Measurements from ENCODE around the gene NUP214. TPM values are rescaled to one million over a fixed set of nuclear protein-coding genes. Genes with fewer than 3 reads are reported as not detected.

NUP214 gene
- total RNA-seq, 1 experiment from 2014 or later: 41.9 TPM

GRCh38 chr9:131218370-131218769 is 93.0 kb downstream of the NUP214 start:
- no peak overlapping the region for H3K4me3 ChIP-seq (ENCODE audit: low read length)
- H3K79me2 ChIP-seq (ENCODE audit: low read length): no peaks in the 10 kb centered on the region
- 0 out of 2 replicates have a peak, but pooled peaks cover 3% of the 10 kb centered on the region for H3K36me3 ChIP-seq (ENCODE audit: insufficient read depth, low read length)
- H3K4me2 ChIP-seq (ENCODE audit: low read depth, low read length, poor library complexity, severe bottlenecking): no peak overlapping the region
- no peaks in the 10 kb centered on the region for H3K27me3 ChIP-seq (ENCODE audit: low read length)
- no peak overlapping the region for H3K27ac ChIP-seq (ENCODE audit: low read length)
- H3K9ac ChIP-seq (ENCODE audit: low read length): no peak overlapping the region
- no peaks in the 10 kb centered on the region for H3K9me2 ChIP-seq (replicated peaks; ENCODE audit: insufficient read depth, low read length)
- H2AFZ ChIP-seq (ENCODE audit: low read length): no peak overlapping the region
- H3K9me3 ChIP-seq (ENCODE audit: low read length): no peaks in the 10 kb centered on the region
- no peaks in the 10 kb centered on the region for H3K4me1 ChIP-seq (ENCODE audit: low read length)
- no peaks in the 10 kb centered on the region for H4K20me1 ChIP-seq (ENCODE audit: insufficient read depth, low read depth, low read length)
- no peak for DNase-seq

DNA sequence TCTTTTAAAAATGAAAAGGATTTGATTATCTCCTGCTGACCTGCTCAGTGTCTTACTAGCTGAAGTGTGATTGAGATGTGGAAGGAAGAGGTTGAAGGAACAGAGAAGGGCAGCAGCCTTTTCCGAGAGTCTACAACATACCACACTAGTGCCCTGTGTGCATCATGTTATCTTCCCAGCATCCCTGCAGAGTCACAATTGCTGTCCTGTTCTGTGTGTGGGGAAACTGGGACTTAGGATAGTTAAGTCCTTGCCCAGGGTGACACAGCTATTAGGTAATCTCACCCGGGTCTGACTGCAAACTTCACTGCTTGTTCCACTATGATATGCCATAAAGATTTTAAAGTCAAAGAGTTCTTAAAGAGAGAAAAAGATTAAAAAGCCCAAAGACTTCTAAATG is 95.1 kb downstream of the NUP214 start:
- H4K20me1 ChIP-seq (ENCODE audit: insufficient read depth, low read depth, low read length): no peaks in the 10 kb centered on the region
- no peak overlapping the region for H3K27ac ChIP-seq (ENCODE audit: low read length)
- H3K9me2 ChIP-seq (replicated peaks; ENCODE audit: insufficient read depth, low read length): no peaks in the 10 kb centered on the region
- no peak for DNase-seq
- H3K36me3 ChIP-seq (ENCODE audit: insufficient read depth, low read length): 0 out of 2 replicates have a peak, but pooled peaks cover 3% of the 10 kb centered on the region
- no peak overlapping the region for H2AFZ ChIP-seq (ENCODE audit: low read length)
- no peak overlapping the region for H3K4me3 ChIP-seq (ENCODE audit: low read length)
- no peaks in the 10 kb centered on the region for H3K79me2 ChIP-seq (ENCODE audit: low read length)
- H3K4me2 ChIP-seq (ENCODE audit: low read depth, low read length, poor library complexity, severe bottlenecking): no peak overlapping the region
- no peak overlapping the region for H3K9ac ChIP-seq (ENCODE audit: low read length)
- no peaks in the 10 kb centered on the region for H3K9me3 ChIP-seq (ENCODE audit: low read length)
- H3K4me1 ChIP-seq (ENCODE audit: low read length): no peaks in the 10 kb centered on the region
- no peaks in the 10 kb centered on the region for H3K27me3 ChIP-seq (ENCODE audit: low read length)

DNA sequence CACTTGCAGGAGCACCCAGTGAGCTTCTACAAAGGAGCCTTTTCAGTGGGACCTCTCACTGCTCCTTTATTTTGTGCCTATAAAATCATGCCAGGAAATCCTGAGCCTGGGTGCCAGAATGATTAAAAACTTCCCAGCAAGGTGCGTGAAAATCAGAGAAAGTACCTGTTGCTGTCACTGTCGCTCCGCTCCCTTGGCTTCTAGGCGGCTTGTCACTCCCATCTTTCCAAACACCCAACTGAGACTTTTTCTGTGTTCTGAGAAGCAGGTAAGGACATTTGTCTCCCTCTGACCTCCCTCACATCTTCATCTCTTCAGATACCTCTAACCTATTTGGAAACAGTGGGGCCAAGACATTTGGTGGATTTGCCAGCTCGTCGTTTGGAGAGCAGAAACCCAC is 97.1 kb downstream of the NUP214 start:
- Histone ChIP-seq H3K4me3 (ENCODE audit: low read length) (no peak overlapping the region), H3K9me2 (replicated peaks; ENCODE audit: insufficient read depth, low read length) (no peaks in the 10 kb centered on the region), H3K9ac (ENCODE audit: low read length) (no peak overlapping the region), H2AFZ (ENCODE audit: low read length) (no peak overlapping the region), H3K79me2 (ENCODE audit: low read length) (0 out of 2 replicates have a peak, but pooled peaks cover under 1% of the 10 kb centered on the region), H3K4me2 (ENCODE audit: low read depth, low read length, poor library complexity, severe bottlenecking) (no peak overlapping the region), H4K20me1 (ENCODE audit: insufficient read depth, low read depth, low read length) (no peaks in the 10 kb centered on the region), H3K36me3 (ENCODE audit: insufficient read depth, low read length) (0 out of 2 replicates have a peak, but pooled peaks cover 7% of the 10 kb centered on the region), H3K27me3 (ENCODE audit: low read length) (no peaks in the 10 kb centered on the region), H3K9me3 (ENCODE audit: low read length) (no peaks in the 10 kb centered on the region), H3K27ac (ENCODE audit: low read length) (no peak overlapping the region), H3K4me1 (ENCODE audit: low read length) (no peaks in the 10 kb centered on the region)
- DNase-seq: no peak

DNA sequence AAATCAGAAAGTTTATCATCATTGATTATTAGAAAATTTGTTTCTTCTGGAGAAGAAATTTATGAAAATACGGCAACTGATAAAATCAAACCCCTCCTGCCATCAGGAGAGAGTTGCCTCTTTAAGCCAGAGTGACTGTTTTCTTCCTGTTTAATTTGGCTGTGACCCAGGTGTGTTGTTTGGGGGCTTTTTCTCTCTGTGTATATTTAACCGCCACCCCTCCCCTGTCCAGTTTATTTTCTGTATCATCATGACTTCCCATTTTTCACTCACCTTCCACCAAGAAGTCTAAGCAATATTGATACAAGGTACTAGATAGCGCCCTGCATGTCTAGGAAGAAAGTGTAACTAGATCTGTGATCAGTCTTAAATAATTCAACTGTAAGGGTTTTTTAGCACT is 100.8 kb downstream of the NUP214 start:
- H3K4me3 ChIP-seq (ENCODE audit: low read length): no peak overlapping the region
- H3K4me2 ChIP-seq (ENCODE audit: low read depth, low read length, poor library complexity, severe bottlenecking): no peak overlapping the region
- peaks cover 4% of the 10 kb centered on the region; the same call in 1 of the 2 replicates for H3K36me3 ChIP-seq (ENCODE audit: insufficient read depth, low read length)
- 0 out of 2 replicates have a peak, but pooled peaks cover 2% of the 10 kb centered on the region for H3K79me2 ChIP-seq (ENCODE audit: low read length)
- H3K4me1 ChIP-seq (ENCODE audit: low read length): no peaks in the 10 kb centered on the region
- H2AFZ ChIP-seq (ENCODE audit: low read length): no peak overlapping the region
- H3K9me2 ChIP-seq (replicated peaks; ENCODE audit: insufficient read depth, low read length): no peaks in the 10 kb centered on the region
- no peak overlapping the region for H3K27ac ChIP-seq (ENCODE audit: low read length)
- no peak for DNase-seq
- no peaks in the 10 kb centered on the region for H3K9me3 ChIP-seq (ENCODE audit: low read length)
- H3K9ac ChIP-seq (ENCODE audit: low read length): no peak overlapping the region
- no peaks in the 10 kb centered on the region for H3K27me3 ChIP-seq (ENCODE audit: low read length)
- H4K20me1 ChIP-seq (ENCODE audit: insufficient read depth, low read depth, low read length): no peaks in the 10 kb centered on the region

DNA sequence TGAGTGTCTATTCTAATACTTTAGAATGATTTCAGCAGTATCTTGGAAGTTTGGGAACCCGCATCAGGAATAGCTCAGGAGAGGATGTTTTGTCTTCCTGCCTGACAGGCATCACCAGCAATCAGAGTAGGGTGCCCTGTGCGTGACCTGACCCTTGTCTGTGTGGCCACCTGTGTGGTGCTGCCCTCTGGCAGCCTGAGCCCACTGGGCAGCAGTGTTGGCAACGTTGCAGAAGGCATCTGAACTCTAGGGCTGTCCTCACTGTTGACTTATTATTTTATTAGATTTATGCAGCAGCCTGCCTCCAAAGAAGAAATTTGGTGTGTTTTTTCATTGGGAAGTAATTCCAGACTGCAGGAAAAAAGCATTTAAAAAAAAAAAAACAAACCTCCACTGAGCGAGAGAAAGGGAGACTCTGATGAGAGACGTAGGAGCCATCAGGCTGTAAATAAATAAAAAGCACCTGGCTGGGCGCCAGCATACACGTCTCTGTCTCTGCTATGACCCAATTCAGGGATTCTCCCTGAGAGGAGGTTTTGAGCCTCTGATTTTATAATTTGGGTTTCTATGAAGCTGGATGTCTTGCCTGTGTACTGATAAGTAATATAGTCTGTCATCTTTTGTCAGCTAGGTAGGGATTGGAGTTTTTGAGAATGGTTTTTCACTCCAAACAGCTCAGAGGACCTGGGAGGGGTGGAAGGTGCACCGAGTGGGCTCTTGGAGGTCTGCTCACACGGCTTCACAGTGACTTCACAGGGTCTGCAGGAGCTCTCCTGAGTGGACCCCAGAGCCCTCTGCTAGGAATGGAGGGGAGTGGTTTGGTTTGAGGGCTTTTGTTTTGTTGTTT is 101.9 kb downstream of the NUP214 start:
- Histone ChIP-seq H3K4me1 (ENCODE audit: low read length) (no peaks in the 10 kb centered on the region), H4K20me1 (ENCODE audit: insufficient read depth, low read depth, low read length) (no peaks in the 10 kb centered on the region), H3K9ac (ENCODE audit: low read length) (no peak overlapping the region), H3K9me3 (ENCODE audit: low read length) (no peaks in the 10 kb centered on the region), H3K27me3 (ENCODE audit: low read length) (no peaks in the 10 kb centered on the region), H3K36me3 (ENCODE audit: insufficient read depth, low read length) (peaks cover 12% of the 10 kb centered on the region; the same call in 1 of the 2 replicates), H3K9me2 (replicated peaks; ENCODE audit: insufficient read depth, low read length) (no peaks in the 10 kb centered on the region), H3K27ac (ENCODE audit: low read length) (no peak overlapping the region), H2AFZ (ENCODE audit: low read length) (no peak overlapping the region), H3K79me2 (ENCODE audit: low read length) (0 out of 2 replicates have a peak, but pooled peaks cover 2% of the 10 kb centered on the region), H3K4me3 (ENCODE audit: low read length) (no peak overlapping the region), H3K4me2 (ENCODE audit: low read depth, low read length, poor library complexity, severe bottlenecking) (no peak overlapping the region)
- DNase-seq: no peak

DNA sequence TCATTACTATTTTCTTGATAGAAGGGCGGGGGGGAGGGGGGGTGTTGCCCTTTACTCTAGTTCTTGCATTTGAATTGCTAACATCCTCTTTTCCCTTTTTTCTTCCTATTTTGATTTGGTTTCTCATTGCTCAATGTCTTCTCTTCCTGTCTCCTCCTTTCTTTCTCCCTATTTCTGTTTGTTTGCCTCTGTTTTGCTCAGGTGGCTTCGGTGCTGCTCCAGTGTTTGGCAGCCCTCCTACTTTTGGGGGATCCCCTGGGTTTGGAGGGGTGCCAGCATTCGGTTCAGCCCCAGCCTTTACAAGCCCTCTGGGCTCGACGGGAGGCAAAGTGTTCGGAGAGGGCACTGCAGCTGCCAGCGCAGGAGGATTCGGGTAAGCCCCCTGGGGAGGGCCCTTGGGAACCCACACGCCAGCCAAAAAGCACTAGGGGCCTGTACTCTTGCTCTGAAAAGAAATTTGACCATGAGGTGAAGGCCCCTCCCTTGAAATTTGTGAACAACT is 102.6 kb downstream of the NUP214 start:
- Histone ChIP-seq H3K4me1 (ENCODE audit: low read length) (no peaks in the 10 kb centered on the region), H3K9me2 (replicated peaks; ENCODE audit: insufficient read depth, low read length) (no peaks in the 10 kb centered on the region), H3K4me2 (ENCODE audit: low read depth, low read length, poor library complexity, severe bottlenecking) (no peak overlapping the region), H3K27ac (ENCODE audit: low read length) (no peak overlapping the region), H3K9ac (ENCODE audit: low read length) (no peak overlapping the region), H4K20me1 (ENCODE audit: insufficient read depth, low read depth, low read length) (no peaks in the 10 kb centered on the region), H3K9me3 (ENCODE audit: low read length) (no peaks in the 10 kb centered on the region), H3K27me3 (ENCODE audit: low read length) (no peaks in the 10 kb centered on the region), H2AFZ (ENCODE audit: low read length) (no peak overlapping the region), H3K36me3 (ENCODE audit: insufficient read depth, low read length) (peaks cover 15% of the 10 kb centered on the region; the same call in 1 of the 2 replicates), H3K79me2 (ENCODE audit: low read length) (0 out of 2 replicates have a peak, but pooled peaks cover 2% of the 10 kb centered on the region), H3K4me3 (ENCODE audit: low read length) (no peak overlapping the region)
- no peak for DNase-seq

DNA sequence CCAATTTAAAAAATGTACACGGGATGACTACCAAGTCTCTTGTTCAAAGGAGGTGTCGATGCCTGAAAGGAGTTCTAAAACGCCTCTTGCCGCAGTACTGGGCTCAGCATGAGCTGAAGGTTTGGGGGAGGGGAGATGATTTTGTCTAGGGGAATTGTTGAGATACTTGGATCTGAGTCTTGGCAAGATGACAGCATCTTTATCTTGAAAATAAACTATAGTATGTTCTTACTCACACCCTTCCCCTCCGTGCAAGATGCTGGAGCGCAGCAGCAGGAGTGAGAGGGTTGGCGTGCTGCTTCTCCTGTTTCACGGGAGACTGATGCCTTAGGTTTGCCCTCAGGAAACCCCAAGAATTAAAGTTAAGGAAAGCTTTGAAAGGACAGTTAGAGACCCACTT is 103.6 kb downstream of the NUP214 start:
- Histone ChIP-seq H4K20me1 (ENCODE audit: insufficient read depth, low read depth, low read length) (no peaks in the 10 kb centered on the region), H3K79me2 (ENCODE audit: low read length) (0 out of 2 replicates have a peak, but pooled peaks cover 2% of the 10 kb centered on the region), H2AFZ (ENCODE audit: low read length) (no peak overlapping the region), H3K4me1 (ENCODE audit: low read length) (no peaks in the 10 kb centered on the region), H3K9me3 (ENCODE audit: low read length) (no peaks in the 10 kb centered on the region), H3K4me2 (ENCODE audit: low read depth, low read length, poor library complexity, severe bottlenecking) (no peak overlapping the region), H3K27me3 (ENCODE audit: low read length) (no peaks in the 10 kb centered on the region), H3K36me3 (ENCODE audit: insufficient read depth, low read length) (peaks cover 15% of the 10 kb centered on the region; the same call in 1 of the 2 replicates), H3K27ac (ENCODE audit: low read length) (no peak overlapping the region), H3K9me2 (replicated peaks; ENCODE audit: insufficient read depth, low read length) (no peaks in the 10 kb centered on the region), H3K4me3 (ENCODE audit: low read length) (no peak overlapping the region), H3K9ac (ENCODE audit: low read length) (no peak overlapping the region)
- no peak for DNase-seq

GRCh38 chr9:131233556-131233955 is 108.2 kb downstream of the NUP214 start:
- Histone ChIP-seq H4K20me1 (ENCODE audit: insufficient read depth, low read depth, low read length) (no peaks in the 10 kb centered on the region), H3K4me1 (ENCODE audit: low read length) (peaks cover 11% of the 10 kb centered on the region), H3K27me3 (ENCODE audit: low read length) (no peaks in the 10 kb centered on the region), H3K4me3 (ENCODE audit: low read length) (no peak overlapping the region), H3K9me2 (replicated peaks; ENCODE audit: insufficient read depth, low read length) (no peaks in the 10 kb centered on the region), H3K9me3 (ENCODE audit: low read length) (no peaks in the 10 kb centered on the region), H3K4me2 (ENCODE audit: low read depth, low read length, poor library complexity, severe bottlenecking) (no peak overlapping the region), H3K9ac (ENCODE audit: low read length) (no peak overlapping the region), H3K27ac (ENCODE audit: low read length) (no peak overlapping the region), H3K79me2 (ENCODE audit: low read length) (no peaks in the 10 kb centered on the region), H2AFZ (ENCODE audit: low read length) (no peak overlapping the region), H3K36me3 (ENCODE audit: insufficient read depth, low read length) (peaks cover 15% of the 10 kb centered on the region; the same call in 1 of the 2 replicates)
- no peak for DNase-seq

All from Karpas-422 (cell line).